Fibroblast of the aortic adventitia (primary cell): ENCODE results near the gene CERS6. TPM values are rescaled to one million over a fixed set of nuclear protein-coding genes. Genes with fewer than 3 reads are reported as not detected.

Experiments
- DNase-seq: peaks from one replicate; pipeline ENCODE4 v3.0.0-alpha.2; 2010; ENCODE audit warnings: low read depth
- H3K4me3 ChIP-seq: 2 replicates; pipeline ENCODE4 v1.5.1; 2011; ENCODE audit warnings: low read depth, mild to moderate bottlenecking, control low read depth, low read length, moderate library complexity
- CTCF ChIP-seq: IDR thresholded peaks from 2 replicates; pipeline ENCODE4 v1.5.1; 2011; ENCODE audit warnings: mild to moderate bottlenecking, low read length, control low read depth, inconsistent platforms; ENCODE audit not compliant: insufficient read depth
- total RNA-seq: library from RNA; depleted of rRNA; stranded (reverse); fragments of >200 nt; gene quantifications from 2 replicates; pipeline ENCODE4 v1.2.3, GENCODE V29; 2012; ENCODE audit warnings: low replicate concordance

Gene CERS6
- total RNA-seq, 1 donor = 14.2 TPM

- no peak for TF ChIP-seq CTCF
- no peak for DNase-seq
- no peak overlapping the region for H3K4me3 ChIP-seq
These were observed 14.7 kb upstream of the CERS6 start for GRCh38 chr2:168441214-168441872.

GRCh38 chr2:168443818-168444217 lies 12.3 kb upstream of the CERS6 start:
- no peak for TF ChIP-seq CTCF
- DNase-seq = no peak
- no peak overlapping the region for H3K4me3 ChIP-seq

GRCh38 chr2:168445960-168446359 lies 10.1 kb upstream of the CERS6 start:
- DNase-seq = no peak
- no peak for TF ChIP-seq CTCF
- no peak overlapping the region for H3K4me3 ChIP-seq

GRCh38 chr2:168448980-168449379 lies 7.1 kb upstream of the CERS6 start:
- no peak for DNase-seq
- no peak overlapping the region for H3K4me3 ChIP-seq
- TF ChIP-seq CTCF = no peak

- no peak for TF ChIP-seq CTCF
- no peak for DNase-seq
- no peak overlapping the region for H3K4me3 ChIP-seq
These were observed 6.7 kb upstream of the CERS6 start for GRCh38 chr2:168449419-168449818.

DNA sequence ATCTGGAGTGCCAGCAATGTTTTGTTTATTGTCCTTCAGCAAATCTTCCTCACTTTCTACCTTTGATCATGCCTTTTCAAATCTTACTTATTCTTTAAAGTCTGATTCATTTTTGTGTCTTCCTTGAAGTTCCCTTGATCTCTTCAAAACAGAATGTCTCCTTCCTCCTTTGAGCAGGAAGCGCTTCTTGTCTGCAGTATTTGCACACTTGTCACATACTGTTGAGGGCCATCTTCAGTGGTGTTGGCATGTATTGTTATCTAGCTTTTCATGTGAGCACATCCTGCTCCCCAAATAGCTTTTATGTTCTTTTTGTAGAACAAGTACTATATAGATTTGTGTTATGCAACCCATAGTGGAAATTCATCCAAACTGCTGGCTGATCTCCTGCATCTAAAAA lies 5.9 kb upstream of the CERS6 start:
- no peak for TF ChIP-seq CTCF
- no peak overlapping the region for H3K4me3 ChIP-seq
- DNase-seq = no peak

GRCh38 chr2:168450732-168451131 lies 5.3 kb upstream of the CERS6 start:
- no peak for TF ChIP-seq CTCF
- H3K4me3 ChIP-seq = no peak overlapping the region
- DNase-seq = no peak
